H1 (cell line): ENCODE results near the gene DFFA. TPM values are rescaled to one million over a fixed set of nuclear protein-coding genes. Genes with fewer than 3 reads are reported as not detected.

Source experiments
- CTCF ChIA-PET: fragments of 300-600 bp; sonication (Branson Sonifier 250); formaldehyde crosslinking; loops from one replicate; lab custom pipeline; 2021; ENCODE audit not compliant: partially characterized antibody; lab: Charles Lee
- POLR2A ChIA-PET: fragments of 300-600 bp; sonication (Branson Sonifier 250); formaldehyde crosslinking; loops from one replicate; lab custom pipeline; 2021; ENCODE audit warnings: inconsistent platforms; ENCODE audit not compliant: partially characterized antibody; lab: Charles Lee
- DNase-seq, 2 experiments: peaks; one replicate each; pipeline versions ENCODE4 v3.0.0 to v3.0.0-alpha.2; 2010 to 2022; ENCODE audit warnings: low spot score in 2 of 2, low read depth in 1 of 2, mixed read lengths in 1 of 2
- FAIRE-seq: peaks from 2 replicates; lab custom pipeline; 2011; peaks lifted over from hg19 to GRCh38; lab: Jason Lieb, UNC
- H2AFZ ChIP-seq: 2 replicates; pipeline ENCODE4 v1.8.1; 2012; ENCODE audit warnings: low read length, inconsistent platforms
- H2AK5ac ChIP-seq: 2 replicates; pipeline ENCODE4 v1.6.1; 2013; ENCODE audit warnings: low read depth, low read length
- H2BK120ac ChIP-seq: replicated peaks from 2 replicates; pipeline ENCODE3; 2013; ENCODE audit warnings: low read depth, low read length, inconsistent platforms
- H2BK12ac ChIP-seq: 2 replicates; pipeline ENCODE4 v1.6.1; 2013; ENCODE audit warnings: low read depth, low read length
- H2BK15ac ChIP-seq: 2 replicates; pipeline ENCODE4 v1.6.1; 2013; ENCODE audit warnings: low read length
- H2BK20ac ChIP-seq: 2 replicates; pipeline ENCODE4 v1.6.1; 2013; ENCODE audit warnings: low read length
- H2BK5ac ChIP-seq: 2 replicates; pipeline ENCODE4 v1.6.1; 2013; ENCODE audit warnings: low read depth, low read length
- H3K14ac ChIP-seq: 2 replicates; pipeline ENCODE4 v1.6.1; 2013; ENCODE audit warnings: inconsistent platforms; ENCODE audit not compliant: insufficient read length
- H3K18ac ChIP-seq: 2 replicates; pipeline ENCODE4 v1.6.1; 2013; ENCODE audit warnings: low read length; ENCODE audit errors: extremely low read depth
- H3K23ac ChIP-seq: 2 replicates; pipeline ENCODE4 v1.6.1; 2013; ENCODE audit warnings: inconsistent platforms; ENCODE audit not compliant: insufficient read length
- H3K23me2 ChIP-seq: 2 replicates; pipeline ENCODE4 v1.6.1; 2013; ENCODE audit warnings: low read depth, low read length
- H3K27ac ChIP-seq: 2 replicates; pipeline ENCODE4 v1.6.1; 2011; ENCODE audit warnings: low read depth, low read length, inconsistent platforms
- H3K27me3 ChIP-seq, 4 experiments: replicated peaks in 1 of 4; 1 replicate in 1 of 4; 2 replicates in 3 of 4; pipeline versions ENCODE4 v1.6.1 to v1.8.1; 2011 to 2013; ENCODE audit warnings: low read length in 3 of 4, mild to moderate bottlenecking in 3 of 4, inconsistent platforms in 2 of 4, mixed read lengths in 2 of 4, moderate library complexity in 1 of 4; ENCODE audit not compliant: control insufficient read depth in 3 of 4, insufficient read depth in 3 of 4; ENCODE audit errors: extremely low read depth in 1 of 4
- H3K36me3 ChIP-seq, 4 experiments: 2 replicates each; pipeline versions ENCODE4 v1.6.1 to v1.8.1; 2011 to 2013; ENCODE audit warnings: mild to moderate bottlenecking in 4 of 4, low read length in 3 of 4, moderate library complexity in 2 of 4, control low read depth in 1 of 4, inconsistent platforms in 1 of 4; ENCODE audit not compliant: insufficient read depth in 4 of 4, control insufficient read depth in 2 of 4
- H3K4ac ChIP-seq: replicated peaks from 2 replicates; pipeline ENCODE3; 2013; ENCODE audit warnings: low read length, low read depth, mixed read lengths, inconsistent platforms; ENCODE audit not compliant: insufficient read length
- H3K4me1 ChIP-seq, 4 experiments: replicated peaks in 1 of 4; 1 replicate in 1 of 4; 2 replicates in 3 of 4; pipeline versions ENCODE4 v1.6.1 to v1.8.1; 2011 to 2013; ENCODE audit warnings: low read length in 3 of 4, inconsistent platforms in 2 of 4, mixed read lengths in 1 of 4; ENCODE audit not compliant: insufficient read depth in 4 of 4, control insufficient read depth in 3 of 4
- H3K4me2 ChIP-seq, 2 experiments: 2 replicates each; pipeline versions ENCODE4 v1.6.1 to v1.8.1; 2011 to 2013; ENCODE audit warnings: low read depth in 2 of 2, low read length in 2 of 2, control low read depth in 1 of 2, inconsistent platforms in 1 of 2, mild to moderate bottlenecking in 1 of 2; ENCODE audit not compliant: insufficient read depth in 1 of 2
- H3K4me3 ChIP-seq, 4 experiments: fragments of 200-600, 300-600 bp in 1 of 4; sonication (generic), shearing (Covaris generic), sonication (Bioruptor Twin) in 1 of 4; 2 replicates each; pipeline versions ENCODE4 v1.5.1 to v1.8.1; 2011 to 2016; ENCODE audit warnings: low read length in 4 of 4, low read depth in 3 of 4, control low read depth in 2 of 4, inconsistent platforms in 2 of 4, mild to moderate bottlenecking in 2 of 4, mixed read lengths in 1 of 4, moderate library complexity in 1 of 4; ENCODE audit not compliant: insufficient read depth in 2 of 4; ENCODE audit errors: extremely low read depth in 1 of 4
- H3K56ac ChIP-seq: replicated peaks from 2 replicates; pipeline ENCODE3; 2013; ENCODE audit warnings: low read depth, mild to moderate bottlenecking, mixed read lengths, low read length, inconsistent platforms; ENCODE audit not compliant: insufficient read length
- H3K79me1 ChIP-seq: 2 replicates; pipeline ENCODE4 v1.6.1; 2013; ENCODE audit warnings: low read depth, low read length, control low read depth
- H3K79me2 ChIP-seq, 2 experiments: 2 replicates each; pipeline versions ENCODE4 v1.6.1 to v1.8.1; 2012 to 2013; ENCODE audit warnings: low read length in 2 of 2, mild to moderate bottlenecking in 2 of 2, inconsistent platforms in 1 of 2; ENCODE audit not compliant: insufficient read depth in 2 of 2, control insufficient read depth in 1 of 2
- H3K9ac ChIP-seq, 4 experiments: replicated peaks in 1 of 4; 1 replicate in 1 of 4; 2 replicates in 3 of 4; pipeline versions ENCODE4 v1.6.1 to v1.8.1; 2011 to 2013; ENCODE audit warnings: low read depth in 3 of 4, low read length in 3 of 4, control low read depth in 2 of 4, mild to moderate bottlenecking in 2 of 4, moderate library complexity in 2 of 4, inconsistent platforms in 1 of 4; ENCODE audit errors: extremely low read depth in 1 of 4
- H3K9me3 ChIP-seq, 2 experiments: 2 replicates each; pipeline versions ENCODE4 v1.6.1 to v1.8.1; 2012 to 2013; ENCODE audit warnings: mild to moderate bottlenecking in 2 of 2, moderate library complexity in 2 of 2, control low read depth in 1 of 2, inconsistent platforms in 1 of 2, low read depth in 1 of 2, low read length in 1 of 2, mixed read lengths in 1 of 2; ENCODE audit not compliant: insufficient read depth in 2 of 2
- H4K20me1 ChIP-seq, 2 experiments: replicated peaks in 1 of 2; 2 replicates each; pipeline versions ENCODE3 to v1.8.1; 2011 to 2013; ENCODE audit warnings: inconsistent platforms in 2 of 2, low read length in 2 of 2, mild to moderate bottlenecking in 1 of 2; ENCODE audit not compliant: insufficient read depth in 2 of 2, control insufficient read depth in 1 of 2
- H4K5ac ChIP-seq: 2 replicates; pipeline ENCODE4 v1.6.1; 2013; ENCODE audit warnings: low read length, low read depth, mixed read lengths, inconsistent platforms; ENCODE audit not compliant: insufficient read length
- H4K8ac ChIP-seq: 2 replicates; pipeline ENCODE4 v1.8.0; 2013; ENCODE audit warnings: mild to moderate bottlenecking, moderate library complexity, low read length, inconsistent platforms; ENCODE audit not compliant: insufficient read depth; ENCODE audit errors: extremely low read depth
- H4K91ac ChIP-seq: replicated peaks from 2 replicates; pipeline ENCODE3; 2013; ENCODE audit warnings: low read length, mixed read lengths, inconsistent platforms; ENCODE audit not compliant: insufficient read length
- CHD2 ChIP-seq: IDR thresholded peaks from 2 replicates; pipeline ENCODE4 v1.6.1; 2012; ENCODE audit warnings: low read length, improper control_type of control experiment
- EGR1 ChIP-seq: IDR thresholded peaks from 2 replicates; pipeline ENCODE4 v1.6.1; 2011; ENCODE audit warnings: low read depth, low read length, borderline replicate concordance
- GTF2F1 ChIP-seq: IDR thresholded peaks from 2 replicates; pipeline ENCODE4 v1.6.1; 2012; ENCODE audit warnings: low read depth, low read length, improper control_type of control experiment, borderline replicate concordance
- JUN ChIP-seq: IDR thresholded peaks from 2 replicates; pipeline ENCODE4 v1.6.1; 2011; ENCODE audit warnings: low read depth, mild to moderate bottlenecking, improper control_type of control experiment, low read length
- JUND ChIP-seq: IDR thresholded peaks from 2 replicates; pipeline ENCODE4 v1.6.1; 2011; ENCODE audit warnings: mild to moderate bottlenecking, improper control_type of control experiment, low read length
- KDM5A ChIP-seq: fragments of 200-600 bp; IDR thresholded peaks from 2 replicates; pipeline ENCODE4 v1.7.1; 2012; ENCODE audit warnings: mild to moderate bottlenecking, low read length, inconsistent platforms, mixed read lengths
- NRF1 ChIP-seq: IDR thresholded peaks from 2 replicates; pipeline ENCODE4 v1.6.1; 2011; ENCODE audit warnings: mild to moderate bottlenecking, low read depth, low read length, improper control_type of control experiment
- PHF8 ChIP-seq: fragments of 200-600 bp; sonication (generic); conservative IDR thresholded peaks from 2 replicates; pipeline ENCODE4 v1.7.1; 2012; ENCODE audit warnings: low read depth, mild to moderate bottlenecking, inconsistent platforms, low read length, moderate library complexity
- RAD21 ChIP-seq, 2 experiments: IDR thresholded peaks in 1 of 2; conservative IDR thresholded peaks in 1 of 2; 2 replicates each; pipeline ENCODE4 v1.6.1; 2011; ENCODE audit warnings: low read depth in 2 of 2, low read length in 2 of 2, improper control_type of control experiment in 1 of 2, inconsistent platforms in 1 of 2, mild to moderate bottlenecking in 1 of 2, moderate library complexity in 1 of 2
- SIN3A ChIP-seq, 2 experiments: IDR thresholded peaks in 1 of 2; conservative IDR thresholded peaks in 1 of 2; 2 replicates each; pipeline ENCODE4 v1.6.1; 2011 to 2012; ENCODE audit warnings: low read length in 2 of 2, improper control_type of control experiment in 1 of 2, low read depth in 1 of 2, mild to moderate bottlenecking in 1 of 2
- SIX5 ChIP-seq: IDR thresholded peaks from 2 replicates; pipeline ENCODE4 v1.6.1; 2011; ENCODE audit warnings: mild to moderate bottlenecking, low read depth, low read length
- ZNF274 ChIP-seq: IDR thresholded peaks from 2 replicates; pipeline ENCODE4 v1.7.0; 2012; ENCODE audit warnings: low read length, borderline replicate concordance; ENCODE audit errors: extremely low read depth
- WGBS, 2 experiments: shearing (Covaris generic) in 1 of 2; methylation state at CpG; one replicate each; pipeline versions ENCODE4 v1.1.6 to v1.1.7; 2013 to 2015; ENCODE audit warnings: low lambda C conversion rate in 2 of 2, mixed read lengths in 2 of 2, inconsistent platforms in 1 of 2, low coverage in 1 of 2, missing lambda C conversion rate in 1 of 2; ENCODE audit not compliant: insufficient replicate concordance in 2 of 2, insufficient coverage in 1 of 2, insufficient read length in 1 of 2; ENCODE audit errors: extremely low coverage in 1 of 2, missing lambda C conversion rate in 1 of 2; 5-methylcytosine and 5-hydroxymethylcytosine counted together
- polyA plus RNA-seq, 7 experiments: library from polyadenylated mRNA; depleted of rRNA in 3 of 7; stranded (reverse) in 5 of 7; unstranded in 2 of 7; fragments of >200 nt in 5 of 7; fragments of 200-250 nt in 2 of 7; gene quantifications; 1 replicate in 5 of 7; 2 replicates in 1 of 7; 4 replicates in 1 of 7; pipeline versions ENCODE4 v1.2.1 to v1.2.3, GENCODE V29; 2011 to 2013; ENCODE audit warnings: missing spikeins in 2 of 7, mixed read lengths in 2 of 7
- total RNA-seq: library from RNA; stranded (reverse); fragmentation: NEBNext Ultra II Directional; extraction: Animal tissue kit (Norgen Biotek cat#: 25700); gene quantifications from 2 replicates; pipeline ENCODE4 v1.2.1, GENCODE V29; 2021

DFFA gene
- total and polyA plus RNA-seq, 2 of the 8 experiments (the other 6 are each of a cell fraction or from before 2014, with no cell fraction given) = 34.3 to 79.9 TPM

DNA sequence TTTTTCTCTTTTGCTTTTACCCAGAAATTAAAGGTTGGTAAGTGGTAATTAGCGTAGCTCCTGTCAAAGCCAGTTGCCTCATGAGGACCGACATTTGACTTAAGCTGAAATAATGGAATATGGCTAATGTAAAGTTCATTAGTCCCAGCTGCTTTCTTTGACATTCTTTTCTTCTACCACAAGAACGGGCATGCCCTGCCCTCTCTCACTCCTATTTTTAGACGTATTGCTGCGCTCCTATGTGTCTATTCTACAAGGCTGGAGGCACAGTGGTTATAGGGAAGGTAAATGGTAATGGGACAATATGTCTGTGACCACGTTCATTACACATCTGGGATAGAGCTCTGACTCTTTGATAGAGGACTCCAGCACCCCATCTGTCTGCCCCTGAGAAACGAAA is 15.7 kb downstream of the DFFA start:
- Histone ChIP-seq H4K8ac (no peak overlapping the region), H3K18ac (no peak overlapping the region), H2BK5ac (no peak overlapping the region), H4K20me1 (peaks cover 0 to 4% of the 10 kb centered on the region in 2 experiments), H4K5ac (no peak overlapping the region), H2AK5ac (no peak overlapping the region), H3K4me1 (peaks cover 0 to under 1% (median 0%) of the 10 kb centered on the region in 4 experiments; a peak in 1 of 7 replicates), H2AFZ (no peak overlapping the region), H3K79me1 (no peaks in the 10 kb centered on the region), H3K27ac (no peak overlapping the region; the same call in 1 of the 2 replicates), H3K4ac (no peak overlapping the region), H3K23ac (no peak overlapping the region), H3K79me2 (no peaks in the 10 kb centered on the region), H3K56ac (no peak overlapping the region), H2BK20ac (no peak overlapping the region), H3K9ac (no peak overlapping the region), H2BK12ac (no peak overlapping the region), H3K4me3 (no peak overlapping the region), H3K23me2 (no peaks in the 10 kb centered on the region), H3K14ac (no peak overlapping the region), H3K4me2 (no peak overlapping the region), H3K27me3 (no peaks in the 10 kb centered on the region), H3K36me3 (peaks cover 6 to 36% (median 12%) of the 10 kb centered on the region in 4 experiments; a peak in 7 of 8 replicates), H3K9me3 (no peaks in the 10 kb centered on the region), H4K91ac (no peak overlapping the region), H2BK120ac (no peak overlapping the region), H2BK15ac (no peak overlapping the region)
- DNase-seq (no peak), FAIRE-seq (no peak)
- ChIA-PET POLR2A (interaction anchor here (0.9 to 7.9 kb wide), 12 partner anchors 10 to 58 kb away, joined by 3 to 67 read pairs (median 8); partner anchors contain the start of genes CENPS, DFFA, PEX14 and PGD), CTCF (interaction anchor here (0.5 to 7.4 kb wide), 15 partner anchors 11 to 487 kb away, joined by 3 to 43 read pairs (median 4); partner anchors contain the start of gene CENPS)
- 94% methylated on average over 7 of the region's 7 CpGs; no CpG with 5 or more reads in 1 of the 2 experiments for WGBS, 2 experiments
- no peak for TF ChIP-seq JUN
- no peak for TF ChIP-seq NRF1
- TF ChIP-seq SIX5 = no peak
- TF ChIP-seq RAD21 (IDR thresholded peaks at IDR 0.05 in 1 of 2, conservative IDR thresholded peaks at IDR 0.05 in 1 of 2; ENCODE audit: low read depth in 2 of 2, low read length in 2 of 2) = no peak
- TF ChIP-seq GTF2F1 = no peak
- TF ChIP-seq KDM5A = no peak
- no peak for TF ChIP-seq EGR1
- TF ChIP-seq SIN3A (conservative IDR thresholded peaks at IDR 0.05 in 1 of 2, IDR thresholded peaks at IDR 0.05 in 1 of 2; ENCODE audit: low read depth in 1 of 2, low read length in 2 of 2) = no peak
- no peak for TF ChIP-seq CHD2
- TF ChIP-seq PHF8 = no peak
- TF ChIP-seq ZNF274 = no peak
- no peak for TF ChIP-seq JUND
